GM08714 (cell line): Measurements from ENCODE around the gene CPNE2.

Source experiments
- H3K4me3 ChIP-seq: fragments of 200-500 bp; sonication (Bioruptor generic); 2 replicates; pipeline ENCODE4 v1.5.1; 2014; ENCODE audit warnings: mild to moderate bottlenecking, low read length, inconsistent platforms
- ZNF274 ChIP-seq: IDR thresholded peaks from 2 replicates; pipeline ENCODE4 v1.6.1; 2012; ENCODE audit warnings: mild to moderate bottlenecking, low read depth, low read length

CPNE2 gene

DNA sequence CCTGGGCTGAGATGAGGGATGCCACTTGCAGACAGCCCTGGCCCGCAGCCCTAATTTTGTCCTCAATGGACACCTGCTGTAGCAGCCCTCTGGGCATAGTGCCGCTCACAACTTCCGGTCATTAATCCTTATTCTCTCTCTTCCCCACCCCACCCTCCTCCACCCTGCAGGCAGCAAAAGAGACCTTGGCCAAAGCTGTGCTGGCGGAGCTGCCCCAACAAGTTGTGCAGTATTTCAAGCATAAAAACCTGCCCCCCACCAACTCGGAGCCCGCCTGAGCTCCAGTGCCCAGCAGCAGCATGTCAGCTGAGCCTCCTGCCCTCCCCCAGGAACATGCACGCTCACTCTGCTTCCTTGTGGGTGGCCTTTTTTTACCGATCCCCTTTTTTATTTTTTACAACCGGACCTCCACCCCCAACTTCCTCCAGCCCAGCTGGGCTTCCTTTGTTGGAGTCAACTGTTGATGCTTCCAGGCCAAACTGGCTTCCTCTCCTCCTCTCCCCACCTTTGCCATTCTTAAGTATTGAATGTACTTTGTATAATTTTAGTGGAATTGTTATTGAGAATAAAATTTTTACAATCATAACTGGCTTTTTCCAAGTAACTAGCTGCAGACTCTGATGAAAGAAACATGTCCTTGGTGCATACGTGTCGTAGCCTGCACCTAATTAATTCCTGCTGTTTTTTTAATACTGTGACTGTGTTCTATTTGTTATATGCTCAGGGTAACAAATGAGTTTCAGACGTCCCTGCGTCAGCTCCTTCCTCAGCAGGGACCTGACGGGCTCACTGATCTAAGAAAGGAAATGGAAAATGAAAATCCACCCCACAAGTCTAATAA is 55.2 kb downstream of the CPNE2 start:
- no peak overlapping the region for H3K4me3 ChIP-seq
- no peak for TF ChIP-seq ZNF274

DNA sequence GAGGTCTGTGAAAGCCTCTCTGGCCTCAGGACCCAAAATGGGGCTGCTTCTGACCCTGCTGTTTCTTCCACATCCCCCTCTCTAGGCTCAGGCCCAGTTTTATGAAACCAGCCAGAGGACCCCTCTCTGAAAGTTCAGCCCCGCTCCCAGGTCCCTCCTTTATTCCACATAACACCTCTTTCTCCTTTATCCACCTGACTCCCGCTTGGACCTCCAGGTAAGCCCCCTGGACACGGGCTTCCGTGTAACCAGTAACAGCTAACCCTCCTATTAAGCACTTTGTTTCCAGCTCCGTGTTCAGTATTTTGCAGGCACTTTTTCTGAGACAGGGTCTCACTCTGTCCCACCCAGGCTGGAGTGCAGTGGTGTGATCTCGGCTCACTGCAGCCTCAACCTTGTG is 56.1 kb downstream of the CPNE2 start:
- no peak for TF ChIP-seq ZNF274
- H3K4me3 ChIP-seq: no peak overlapping the region

DNA sequence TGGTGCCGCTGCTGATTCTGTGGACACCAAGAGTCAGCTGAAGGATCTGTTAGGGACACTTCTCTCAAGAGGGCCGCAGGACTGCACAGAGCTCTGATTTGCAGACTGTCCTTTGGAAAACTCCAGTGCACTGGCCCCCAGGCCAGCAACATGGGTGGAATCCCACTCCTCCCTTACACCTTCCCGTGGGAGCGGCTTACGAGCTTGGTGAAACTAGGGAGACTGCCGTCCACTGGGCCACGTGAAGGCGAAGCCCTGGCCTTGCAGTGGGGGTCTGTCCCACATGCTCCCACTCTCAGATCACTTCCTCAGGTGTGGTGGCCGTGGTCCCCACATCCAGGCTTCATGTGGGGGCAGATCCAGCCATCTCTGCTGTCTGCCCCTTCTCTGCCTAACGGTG is 57.0 kb downstream of the CPNE2 start:
- H3K4me3 ChIP-seq: no peak overlapping the region
- TF ChIP-seq ZNF274: no peak

DNA sequence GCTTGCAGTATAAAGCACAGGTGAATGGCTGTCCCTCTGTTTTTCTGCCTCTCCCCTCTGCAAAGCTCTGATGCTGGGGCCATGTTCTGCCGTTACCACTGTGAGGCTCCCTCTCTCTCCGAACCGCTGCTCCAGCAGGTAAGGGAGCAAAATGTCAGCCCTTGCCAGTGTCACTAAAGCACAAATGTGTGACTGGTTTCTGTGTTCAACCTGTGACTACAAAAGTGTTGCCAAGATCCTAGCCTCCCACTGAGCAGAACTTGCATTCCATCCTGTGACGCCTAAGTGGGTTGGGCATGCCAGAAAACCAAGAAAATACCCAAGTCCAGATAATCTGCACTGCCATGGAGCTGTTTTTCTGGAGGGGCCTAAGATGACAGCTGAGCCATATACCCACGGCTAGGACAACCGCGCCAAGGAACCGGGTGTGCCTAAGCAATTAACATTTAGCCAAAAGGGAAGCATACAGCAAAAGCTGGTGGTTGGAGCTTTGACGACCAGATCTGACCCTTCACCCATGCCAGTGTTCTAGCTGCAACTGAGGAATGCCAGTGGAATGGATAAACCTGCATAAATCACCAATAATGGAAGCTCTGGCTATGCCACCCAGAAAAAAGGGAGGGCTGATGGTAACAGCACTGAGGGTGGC is 58.4 kb downstream of the CPNE2 start:
- H3K4me3 ChIP-seq: no peak overlapping the region
- TF ChIP-seq ZNF274: no peak

DNA sequence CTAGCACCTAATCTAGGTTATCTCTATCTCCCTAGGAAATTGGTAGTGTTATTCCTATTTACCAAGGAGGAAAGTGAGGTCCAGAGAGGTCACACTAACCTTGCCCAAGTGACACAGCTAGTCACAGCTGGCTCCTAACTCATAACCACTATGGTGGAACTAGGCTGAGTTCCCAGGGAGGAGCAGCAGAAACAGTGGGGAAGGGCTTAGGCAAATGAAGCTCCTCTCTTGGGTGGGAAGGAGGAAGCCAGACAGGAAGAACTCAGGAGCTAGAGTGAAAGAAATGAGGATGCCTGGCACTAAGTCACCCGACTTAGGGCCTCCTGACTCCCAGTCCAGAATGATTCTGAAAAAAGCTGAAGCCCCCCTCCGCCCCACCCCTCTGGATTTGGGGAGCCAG is 59.0 kb downstream of the CPNE2 start:
- TF ChIP-seq ZNF274: no peak
- H3K4me3 ChIP-seq: no peak overlapping the region

DNA sequence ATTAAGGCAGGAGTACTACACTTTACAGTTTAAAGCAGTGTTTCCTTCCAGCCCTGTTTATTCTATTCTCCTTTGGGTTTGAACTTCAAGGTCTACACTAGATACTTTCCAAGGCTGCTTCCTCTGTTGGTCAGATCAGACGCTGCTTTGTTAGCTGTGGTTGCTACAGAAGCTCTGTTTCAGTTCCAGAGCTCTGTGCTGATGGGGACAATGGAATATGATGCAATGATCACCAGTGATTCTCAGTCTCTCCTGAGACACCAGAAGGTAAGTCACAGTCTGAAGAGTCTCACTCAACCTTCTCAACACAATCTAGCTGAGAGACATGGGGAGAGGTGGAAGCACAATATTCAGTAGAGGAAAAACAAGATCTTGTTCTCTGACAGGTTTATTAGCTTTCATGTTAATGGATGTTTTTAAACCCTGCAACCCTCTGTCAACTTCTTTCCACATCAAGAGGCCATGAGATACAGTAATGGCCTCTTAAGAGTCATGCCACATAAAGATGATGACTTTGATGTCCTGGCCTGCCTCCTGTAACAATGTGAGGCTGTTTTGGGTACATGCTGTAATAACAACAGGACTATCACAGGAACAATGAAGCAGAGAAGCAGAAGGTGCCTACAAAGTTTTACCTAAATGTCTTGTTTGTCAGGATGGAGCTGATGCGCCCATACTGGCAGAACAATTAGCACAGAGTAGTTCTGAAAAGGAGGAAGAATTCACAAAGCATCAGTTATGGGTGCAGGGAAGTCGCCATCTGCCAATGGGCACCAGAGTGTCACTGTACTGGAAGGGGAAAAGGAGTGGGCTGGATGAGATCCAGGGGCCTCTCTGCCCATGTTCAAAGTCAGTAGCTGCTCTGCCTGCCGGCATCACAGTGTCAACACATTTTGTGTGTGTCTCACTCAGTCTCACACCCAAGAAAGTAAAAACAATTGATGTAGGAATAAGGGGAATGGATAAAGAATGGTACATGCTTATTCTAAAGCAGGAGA is 60.0 kb downstream of the CPNE2 start:
- no peak for TF ChIP-seq ZNF274
- H3K4me3 ChIP-seq: no peak overlapping the region

DNA sequence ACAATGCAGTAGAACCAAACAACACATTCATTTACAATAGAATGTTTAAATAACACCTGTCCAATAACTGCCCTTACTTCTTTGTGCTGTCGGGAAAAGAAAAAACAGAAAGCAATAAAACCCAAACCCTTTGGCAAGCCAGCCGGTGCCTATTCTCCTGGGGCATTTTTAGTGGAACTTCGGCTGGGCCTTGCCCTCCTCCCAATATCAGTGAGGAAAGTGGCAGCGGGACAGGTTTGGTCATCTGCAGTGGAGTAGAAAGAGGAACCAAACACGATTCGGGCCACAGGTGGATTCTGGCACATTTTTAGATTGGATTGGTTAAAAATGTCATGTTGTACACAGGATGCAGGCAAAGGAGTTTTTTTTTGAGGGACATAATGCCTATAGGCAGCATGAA is 61.5 kb downstream of the CPNE2 start:
- no peak overlapping the region for H3K4me3 ChIP-seq
- no peak for TF ChIP-seq ZNF274

DNA sequence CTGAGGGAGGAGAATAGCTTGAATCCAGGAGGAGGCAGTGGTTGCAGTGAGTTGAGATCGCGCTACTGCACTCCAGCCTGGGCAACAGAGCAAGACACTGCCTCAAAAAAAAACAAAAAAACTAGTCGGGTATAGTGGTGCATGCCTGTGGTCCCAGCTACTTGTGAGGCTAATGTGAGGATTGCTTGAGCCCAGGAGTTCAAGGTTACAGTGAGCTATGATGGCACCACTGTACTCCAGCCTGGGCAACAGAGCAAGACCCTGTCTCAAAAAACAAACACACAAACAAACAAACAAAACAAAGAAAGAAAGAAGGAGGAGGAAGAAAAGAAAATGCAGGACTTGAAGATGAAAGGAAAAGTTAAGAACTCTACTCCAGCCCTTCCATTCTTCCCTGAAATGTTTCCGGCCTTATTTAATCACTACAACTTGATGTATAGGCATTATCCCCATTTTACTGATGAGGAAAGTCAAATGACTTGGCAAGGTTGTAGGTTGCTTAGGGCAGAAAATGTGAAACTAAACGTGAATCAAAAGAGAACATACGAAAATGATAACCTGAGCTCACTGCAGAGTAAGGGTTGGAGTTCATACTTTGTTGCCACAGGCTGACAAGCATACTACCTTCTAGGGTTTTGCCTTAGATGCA is 63.4 kb downstream of the CPNE2 start:
- no peak for TF ChIP-seq ZNF274

DNA sequence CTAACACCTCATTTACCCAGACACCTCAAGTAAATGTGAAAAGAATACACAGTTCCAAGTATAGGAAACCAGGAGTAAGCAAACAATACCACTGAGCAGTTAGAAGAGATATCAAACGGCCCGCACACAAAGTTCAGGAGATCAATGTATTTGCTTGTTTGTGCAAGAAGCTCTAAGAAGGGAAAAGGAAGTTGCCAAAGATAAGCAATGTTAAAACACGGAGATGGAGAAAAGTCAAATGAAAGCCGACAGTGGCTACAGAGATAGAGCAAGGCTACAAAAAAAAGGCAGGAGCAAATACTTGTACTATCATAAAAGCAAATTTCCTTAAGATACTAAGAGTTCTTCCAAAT is 63.9 kb downstream of the CPNE2 start:
- TF ChIP-seq ZNF274: no peak
- H3K4me3 ChIP-seq: no peak overlapping the region

More for the DNA sequence above, 63.4 kb downstream of the CPNE2 start:
- H3K4me3 ChIP-seq: no peak overlapping the region

DNA sequence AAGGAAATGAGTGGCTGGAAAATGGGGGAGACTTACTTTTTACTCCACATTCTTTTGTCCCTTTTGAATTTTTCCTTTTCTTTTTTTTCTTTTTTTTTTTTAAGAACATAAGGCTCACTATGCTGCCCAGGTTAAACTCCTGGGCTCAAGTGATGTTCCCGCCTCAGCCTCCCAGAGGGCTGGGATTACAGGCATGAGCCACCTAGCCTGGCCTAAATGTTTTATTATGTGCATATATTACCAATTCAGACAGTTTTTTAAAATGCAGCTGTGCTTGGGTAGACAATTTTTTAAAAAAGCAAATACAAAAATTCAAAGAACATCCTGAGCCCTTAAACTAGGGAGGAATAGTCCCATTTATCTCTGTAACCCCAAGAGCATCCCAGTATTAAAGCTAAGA is 65.2 kb downstream of the CPNE2 start:
- H3K4me3 ChIP-seq: no peak overlapping the region
- TF ChIP-seq ZNF274: no peak

DNA sequence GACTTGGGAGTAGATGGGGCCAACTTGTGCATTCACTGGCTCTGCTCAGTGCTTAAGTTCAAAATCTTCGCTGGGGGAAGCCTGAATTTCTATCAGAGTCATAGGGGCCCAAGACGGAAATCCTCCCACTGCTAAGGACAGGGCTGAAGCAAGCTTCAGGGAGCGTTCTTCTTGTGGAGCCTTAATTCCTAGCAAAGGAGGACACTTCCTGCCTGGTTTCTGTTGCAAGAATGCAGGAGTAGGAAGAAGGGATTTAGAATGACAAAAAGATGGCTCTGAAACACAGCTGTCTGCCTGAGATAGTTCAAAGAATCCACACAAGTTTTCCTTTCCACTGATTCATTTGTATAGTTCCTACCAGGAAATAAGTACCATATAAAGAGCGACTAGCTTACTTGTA is 67.1 kb downstream of the CPNE2 start:
- TF ChIP-seq ZNF274: no peak
- H3K4me3 ChIP-seq: no peak overlapping the region

DNA sequence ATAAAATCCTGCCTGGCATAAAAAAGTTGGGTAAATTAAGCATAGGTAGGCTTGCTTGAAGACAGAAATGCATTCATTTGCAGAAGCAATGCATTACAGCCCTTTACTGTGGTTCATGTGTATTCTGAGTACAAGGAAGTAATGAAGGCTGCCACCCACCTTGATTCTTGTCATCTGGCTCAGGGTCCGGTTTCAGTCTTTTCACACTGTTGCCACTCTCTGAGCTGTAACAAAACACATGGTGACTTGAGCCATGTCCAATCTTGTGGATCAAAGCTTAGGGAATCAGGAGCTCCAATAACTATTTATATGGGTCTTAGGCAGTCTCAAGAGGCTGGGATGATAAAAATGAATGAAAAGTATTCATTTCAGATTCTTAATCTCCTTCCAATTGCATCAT is 71.5 kb downstream of the CPNE2 start:
- TF ChIP-seq ZNF274: no peak
- no peak overlapping the region for H3K4me3 ChIP-seq

DNA sequence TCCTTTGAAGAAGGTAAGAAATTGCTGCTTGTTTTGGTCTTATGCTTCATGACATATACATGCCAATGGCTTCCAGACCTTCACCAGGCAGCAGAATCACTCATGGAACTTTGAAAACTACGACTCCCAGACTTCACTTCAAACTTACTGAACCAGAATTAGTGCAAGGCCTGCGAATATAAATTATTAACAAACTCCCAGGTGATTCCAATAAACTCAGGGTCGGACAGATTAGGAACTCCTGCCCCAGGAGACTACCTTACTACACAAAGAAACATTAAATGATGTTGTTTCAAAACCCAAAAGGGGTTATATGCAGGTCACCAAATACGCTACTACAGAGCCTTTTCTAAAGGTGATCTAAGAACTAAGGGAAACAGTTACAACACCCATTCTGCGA is 73.1 kb downstream of the CPNE2 start:
- H3K4me3 ChIP-seq: no peak overlapping the region
- TF ChIP-seq ZNF274: no peak

DNA sequence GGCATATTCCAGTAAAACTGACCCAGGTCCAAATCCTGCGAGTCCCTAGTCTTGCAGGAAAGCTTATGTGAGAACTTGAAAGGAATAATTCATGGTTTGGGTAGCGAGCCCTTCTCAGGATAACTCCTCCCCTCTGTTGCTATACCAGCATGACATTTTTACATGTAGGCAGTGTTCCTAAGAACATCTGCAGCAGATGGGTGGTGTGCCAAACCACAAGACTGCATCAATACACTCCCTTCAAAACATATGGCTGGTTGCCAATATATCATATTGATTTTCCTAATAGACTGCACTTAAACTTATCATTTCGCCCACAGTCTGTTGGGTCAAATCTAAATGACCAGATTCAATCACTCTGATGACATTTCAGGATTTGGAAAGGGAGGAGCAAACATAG is 73.6 kb downstream of the CPNE2 start:
- TF ChIP-seq ZNF274: no peak
- H3K4me3 ChIP-seq: no peak overlapping the region
